IMR-90 (cell line): ENCODE data around the gene IL6. TPM values are rescaled to one million over a fixed set of nuclear protein-coding genes. Genes with fewer than 3 reads are reported as not detected.

ENCODE experiments used
- ATAC-seq: fragments of 200-7000 bp; cut with Tn5 transposase; 2 replicates; pipeline ENCODE4 v1.9.1; 2020; ENCODE audit warnings: low read depth, mild to moderate bottlenecking, moderate library complexity
- BruUV-seq: library from RNA; stranded (reverse); fragments of 400-500 nt; replicated peaks from 2 replicates; lab custom pipeline; 2021; lab: Mats Ljungman, UMichigan
- CTCF ChIA-PET: fragments of 300-600 bp; formaldehyde crosslinking; extraction: SDS; loops from one replicate; lab custom pipeline; 2021; ENCODE audit warnings: antibody characterized with exemption; lab: Yijun Ruan, JAX
- POLR2A ChIA-PET: fragments of 300-600 bp; sonication (Branson Sonifier 250); formaldehyde crosslinking; loops from one replicate; lab custom pipeline; 2022; ENCODE audit warnings: antibody characterized with exemption; ENCODE audit not compliant: unreplicated experiment; lab: Charles Lee
- DNase-seq: peaks from one replicate; pipeline ENCODE4 v3.0.0; 2013
- H2AFZ ChIP-seq: replicated peaks from 2 replicates; pipeline ENCODE3; 2013; ENCODE audit warnings: low read length, mild to moderate bottlenecking; ENCODE audit not compliant: poor library complexity
- H2AK5ac ChIP-seq: 2 replicates; pipeline ENCODE4 v1.6.1; 2013; ENCODE audit warnings: low read depth, low read length, inconsistent platforms
- H2AK9ac ChIP-seq: replicated peaks from 2 replicates; pipeline ENCODE3; 2013; ENCODE audit warnings: mild to moderate bottlenecking, low read depth, low read length, moderate library complexity; ENCODE audit not compliant: poor library complexity
- H2BK120ac ChIP-seq: 2 replicates; pipeline ENCODE4 v1.6.1; 2013; ENCODE audit warnings: low read depth, low read length, inconsistent platforms
- H2BK15ac ChIP-seq: 3 replicates; pipeline ENCODE4 v1.6.1; 2013; ENCODE audit warnings: low read depth, low read length, inconsistent platforms
- H2BK20ac ChIP-seq: 2 replicates; pipeline ENCODE4 v1.6.1; 2013; ENCODE audit warnings: low read depth, mild to moderate bottlenecking, inconsistent platforms, low read length, moderate library complexity
- H2BK5ac ChIP-seq: 2 replicates; pipeline ENCODE4 v1.6.1; 2013; ENCODE audit warnings: mild to moderate bottlenecking, low read depth, low read length, inconsistent platforms; ENCODE audit not compliant: poor library complexity, severe bottlenecking
- H3K14ac ChIP-seq: replicated peaks from 2 replicates; pipeline ENCODE4 v1.6.1; 2013; ENCODE audit warnings: low read depth, low read length, inconsistent platforms
- H3K18ac ChIP-seq: 2 replicates; pipeline ENCODE4 v1.6.1; 2013; ENCODE audit warnings: low read depth, low read length, control low read depth
- H3K23ac ChIP-seq: 2 replicates; pipeline ENCODE4 v1.6.1; 2013; ENCODE audit warnings: low read depth, low read length, inconsistent platforms
- H3K27ac ChIP-seq: 2 replicates; pipeline ENCODE4 v1.5.1; 2013; ENCODE audit warnings: mild to moderate bottlenecking, control low read depth, low read length; ENCODE audit not compliant: insufficient read depth
- H3K27me3 ChIP-seq: 2 replicates; pipeline ENCODE4 v1.6.1; 2013; ENCODE audit warnings: low read length; ENCODE audit not compliant: control insufficient read depth, insufficient read depth
- H3K36me3 ChIP-seq: 2 replicates; pipeline ENCODE4 v1.6.1; 2013; ENCODE audit warnings: low read length, mixed read lengths; ENCODE audit not compliant: control insufficient read depth, insufficient read depth
- H3K4ac ChIP-seq: 2 replicates; pipeline ENCODE4 v1.6.1; 2013; ENCODE audit warnings: low read depth, low read length, inconsistent platforms
- H3K4me1 ChIP-seq: 2 replicates; pipeline ENCODE4 v1.6.1; 2013; ENCODE audit warnings: low read length, mixed read lengths; ENCODE audit not compliant: control insufficient read depth, insufficient read depth
- H3K4me2 ChIP-seq: 2 replicates; pipeline ENCODE4 v1.6.1; 2013; ENCODE audit warnings: low read depth, mild to moderate bottlenecking, control low read depth, low read length, moderate library complexity
- H3K4me3 ChIP-seq: 2 replicates; pipeline ENCODE4 v1.5.1; 2013; ENCODE audit warnings: low read depth, mild to moderate bottlenecking, control low read depth, low read length, moderate library complexity; ENCODE audit not compliant: insufficient read depth
- H3K56ac ChIP-seq: 2 replicates; pipeline ENCODE4 v1.6.1; 2013; ENCODE audit warnings: low read length, inconsistent platforms; ENCODE audit not compliant: insufficient read depth; ENCODE audit errors: extremely low read depth
- H3K79me1 ChIP-seq, 2 experiments: 2 replicates each; pipeline ENCODE4 v1.6.1; 2013; ENCODE audit warnings: low read length in 2 of 2, inconsistent platforms in 1 of 2, low read depth in 1 of 2
- H3K9ac ChIP-seq: 2 replicates; pipeline ENCODE4 v1.6.1; 2013; ENCODE audit warnings: low read depth, low read length, control low read depth
- H3K9me1 ChIP-seq: 2 replicates; pipeline ENCODE4 v1.6.1; 2013; ENCODE audit warnings: low read length, inconsistent platforms; ENCODE audit not compliant: insufficient read depth
- H3K9me3 ChIP-seq: 2 replicates; pipeline ENCODE4 v1.6.1; 2013; ENCODE audit warnings: low read length; ENCODE audit not compliant: control insufficient read depth, insufficient read depth
- H4K20me1 ChIP-seq: 2 replicates; pipeline ENCODE4 v1.6.1; 2013; ENCODE audit warnings: low read length, inconsistent platforms; ENCODE audit not compliant: insufficient read depth
- H4K5ac ChIP-seq: 2 replicates; pipeline ENCODE4 v1.6.1; 2013; ENCODE audit warnings: mild to moderate bottlenecking, low read depth, low read length, control low read depth
- H4K8ac ChIP-seq, 2 experiments: 2 replicates each; pipeline ENCODE4 v1.6.1; 2013; ENCODE audit warnings: low read depth in 2 of 2, low read length in 2 of 2, control low read depth in 1 of 2, inconsistent platforms in 1 of 2
- H4K91ac ChIP-seq: 2 replicates; pipeline ENCODE4 v1.6.1; 2013; ENCODE audit warnings: low read depth, low read length, inconsistent platforms; ENCODE audit not compliant: insufficient read depth
- BHLHE40 ChIP-seq: fragments of 150-350 bp; IDR thresholded peaks from 2 replicates; pipeline ENCODE4 v1.6.1; 2016; ENCODE audit warnings: mild to moderate bottlenecking, low read depth, low read length
- CHD1 ChIP-seq: IDR thresholded peaks from 2 replicates; pipeline ENCODE4 v1.6.1; 2012; ENCODE audit warnings: low read depth, low read length, improper control_type of control experiment
- CTCF ChIP-seq: conservative IDR thresholded peaks from 2 replicates; pipeline ENCODE4 v1.5.1; 2012; ENCODE audit warnings: mild to moderate bottlenecking, low read depth, low read length, improper control_type of control experiment
- FOS ChIP-seq: fragments of 150-350 bp; IDR thresholded peaks from 2 replicates; pipeline ENCODE4 v1.6.1; 2016; ENCODE audit warnings: low read depth, low read length
- MAZ ChIP-seq: IDR thresholded peaks from 2 replicates; pipeline ENCODE4 v1.6.1; 2012; ENCODE audit warnings: low read depth, mild to moderate bottlenecking, low read length, improper control_type of control experiment, moderate library complexity, borderline replicate concordance
- NFE2L2 ChIP-seq: fragments of 150-350 bp; IDR thresholded peaks from 2 replicates; pipeline ENCODE4 v1.6.1; 2016; ENCODE audit warnings: low read depth, mild to moderate bottlenecking, low read length
- POLR2A ChIP-seq: IDR thresholded peaks from 2 replicates; pipeline ENCODE4 v1.6.1; 2012; ENCODE audit warnings: mild to moderate bottlenecking, low read depth, low read length
- RAD21 ChIP-seq: IDR thresholded peaks from 2 replicates; pipeline ENCODE4 v1.6.1; 2012; ENCODE audit warnings: low read length, improper control_type of control experiment
- RFX5 ChIP-seq: IDR thresholded peaks from 2 replicates; pipeline ENCODE4 v1.8.0; 2012; ENCODE audit warnings: low read depth, mild to moderate bottlenecking, low read length, moderate library complexity
- SMC3 ChIP-seq: fragments of 150-350 bp; IDR thresholded peaks from 2 replicates; pipeline ENCODE4 v1.6.1; 2016; ENCODE audit warnings: low read depth, mild to moderate bottlenecking, antibody characterized with exemption, low read length, moderate library complexity
- WGBS, 2 experiments: methylation state at CpG; one replicate each; pipeline versions ENCODE4 v1.1.5 to v1.1.7; 2013; ENCODE audit warnings: missing lambda C conversion rate in 2 of 2; ENCODE audit not compliant: insufficient read length in 1 of 2; ENCODE audit errors: extremely low coverage in 2 of 2; 5-methylcytosine and 5-hydroxymethylcytosine counted together
- dilution Hi-C: fragments of 300-500 bp; cut with HindIII; formaldehyde crosslinking; loops from one replicate; pipeline ENCODE4 v1.14.3; 2018; ENCODE audit warnings: low sequenced_read_pairs; ENCODE audit not compliant: unreplicated experiment
- in situ Hi-C: fragments of 300-500 bp; cut with MboI; formaldehyde crosslinking; loops from 3 replicates; pipeline ENCODE4 v1.14.3; 2019; ENCODE audit warnings: low sequenced_read_pairs, inconsistent platforms, mixed read lengths
- intact Hi-C: fragments of 100-400 bp; cut with micrococcal nuclease; formaldehyde crosslinking; loops from 2 replicates; pipeline ENCODE4 v1.10.0; 2022
- polyA plus RNA-seq, 3 experiments: library from polyadenylated mRNA; depleted of rRNA; stranded (reverse); fragments of >200 nt; gene quantifications; 2 replicates each; pipeline ENCODE4 v1.2.3, GENCODE V29; 2012; ENCODE audit warnings: low replicate concordance in 1 of 3
- total RNA-seq: library from RNA; depleted of rRNA; stranded (reverse); fragments of >200 nt; gene quantifications from 2 replicates; pipeline ENCODE4 v1.2.3, GENCODE V29; 2012

Gene IL6
- total and polyA plus RNA-seq, 2 of the 4 experiments (the other 2 are of a cell fraction) = 15.2 to 50.8 TPM

DNA sequence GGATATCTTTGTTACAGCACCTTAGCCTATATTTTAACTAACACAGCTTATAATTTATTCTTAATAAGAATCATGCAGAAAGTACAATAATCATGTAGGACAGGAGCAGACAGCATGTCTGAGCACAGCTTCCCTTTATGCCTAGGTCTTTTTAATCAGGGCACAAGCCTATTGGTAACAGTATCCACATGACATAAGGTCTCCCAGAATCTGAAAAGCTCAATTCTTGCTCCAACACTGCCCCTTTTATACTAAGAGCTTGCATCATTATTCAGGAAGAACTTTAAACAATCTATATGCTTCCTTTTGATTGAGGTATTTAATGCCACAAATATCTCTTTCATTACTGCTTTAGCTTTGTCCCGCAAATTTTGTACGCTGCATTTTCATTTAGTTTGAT lies 31.6 kb downstream of the IL6 start:
- in situ Hi-C loops = no loop called here
- H3K23ac ChIP-seq = no peak overlapping the region
- no TSS peak for BruUV-seq

More for the DNA sequence above, 31.6 kb downstream of the IL6 start:
- POLR2A ChIA-PET = no interaction called here
- no peak overlapping the region for H3K4ac ChIP-seq
- no peak overlapping the region for H2AFZ ChIP-seq
- H4K5ac ChIP-seq = no peak overlapping the region
- no peak overlapping the region for H3K56ac ChIP-seq
- no peak overlapping the region for H4K8ac ChIP-seq
- H2BK20ac ChIP-seq = no peak overlapping the region
- no peak for ATAC-seq
- H3K4me2 ChIP-seq = no peak overlapping the region
- H4K20me1 ChIP-seq = no peaks in the 10 kb centered on the region
- H2BK15ac ChIP-seq = no peak overlapping the region
- H3K9me1 ChIP-seq = 0 out of 2 replicates have a peak, but pooled peaks cover 7% of the 10 kb centered on the region
- H2BK5ac ChIP-seq = no peak overlapping the region
- TF ChIP-seq CTCF = no peak
- no peak for TF ChIP-seq CHD1
- no peak for TF ChIP-seq BHLHE40
- TF ChIP-seq MAZ = no peak
- no peak for TF ChIP-seq NFE2L2
- TF ChIP-seq FOS = no peak
- no peak for TF ChIP-seq POLR2A
- TF ChIP-seq RAD21 = no peak
- no peak for TF ChIP-seq SMC3
- no peak for TF ChIP-seq RFX5
- dilution Hi-C loops = no loop called here
- H3K4me3 ChIP-seq = no peak overlapping the region
- no peak for DNase-seq
- H3K79me1 ChIP-seq = no peaks in the 10 kb centered on the region
- H4K91ac ChIP-seq = no peak overlapping the region
- no peaks in the 10 kb centered on the region for H3K36me3 ChIP-seq
- H3K27me3 ChIP-seq = no peaks in the 10 kb centered on the region
- no peak overlapping the region for H2AK5ac ChIP-seq
- H3K27ac ChIP-seq = no peak overlapping the region
- no peak overlapping the region for H3K9ac ChIP-seq
- H3K4me1 ChIP-seq = no peaks in the 10 kb centered on the region; the same call in 1 of the 2 replicates
- H3K9me3 ChIP-seq = peaks cover 4% of the 10 kb centered on the region
- no peak overlapping the region for H2BK120ac ChIP-seq
- no peak overlapping the region for H3K14ac ChIP-seq
- H3K18ac ChIP-seq = no peak overlapping the region
- CTCF ChIA-PET = interaction anchor here (0.6 to 1.0 kb wide), 2 partner anchors 32 to 192 kb away, joined by 3 to 4 read pairs; partner anchors contain the start of gene IL6
- H2AK9ac ChIP-seq = no peak overlapping the region
- intact Hi-C loops = no loop called here
- WGBS, 2 experiments = no CpG with 5 or more reads among the region's 2 CpGs
